ENCODE measurements around the gene BRI3BP. TPM values are rescaled to one million over a fixed set of nuclear protein-coding genes. Genes with fewer than 3 reads are reported as not detected.
"Not testable (repeated sequence)": the region's sequence is repeated elsewhere in the genome, so short reads cannot be mapped to it uniquely, and the experiment has no call there.

The BRI3BP gene
- total RNA-seq, 4 donors from 2014 or later: 6.7 to 19.2 (median 12.1) TPM

DNA sequence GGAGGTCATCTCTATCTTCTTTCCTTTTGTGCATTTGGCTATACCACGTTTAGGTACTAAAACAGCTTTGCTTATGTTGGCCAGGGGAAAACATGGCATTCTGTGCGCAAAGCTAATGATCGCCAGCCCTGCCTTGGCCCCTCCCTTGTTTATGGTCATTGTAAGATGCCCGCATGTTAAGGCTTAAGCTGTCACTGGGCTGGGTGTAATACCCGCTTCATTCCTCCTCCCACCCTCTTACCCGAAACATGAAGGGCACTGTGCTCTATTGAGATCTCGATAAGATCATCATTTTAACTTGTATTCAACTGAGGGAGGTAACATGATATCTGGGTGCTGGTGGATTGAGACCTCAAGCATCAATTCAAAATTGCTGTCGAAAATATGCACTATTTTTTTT, 34.7 kb downstream of the BRI3BP start:
- TF ChIP-seq CTCF (IDR thresholded peaks at IDR 0.05): no peak
- TF ChIP-seq POLR2A (IDR thresholded peaks at IDR 0.05): no peak
- H3K4me3 ChIP-seq (ENCODE audit: low read depth, poor library complexity, severe bottlenecking): no peak overlapping the region
- 91 to 94% methylated on average over 8 of the region's 8 CpGs for WGBS, 2 donors
- intact Hi-C loops (cut with DNase I; ENCODE audit: low total_unique reads): no loop called here
- DNase-seq (ENCODE audit: low spot score in 2 of 2): no peak

DNA sequence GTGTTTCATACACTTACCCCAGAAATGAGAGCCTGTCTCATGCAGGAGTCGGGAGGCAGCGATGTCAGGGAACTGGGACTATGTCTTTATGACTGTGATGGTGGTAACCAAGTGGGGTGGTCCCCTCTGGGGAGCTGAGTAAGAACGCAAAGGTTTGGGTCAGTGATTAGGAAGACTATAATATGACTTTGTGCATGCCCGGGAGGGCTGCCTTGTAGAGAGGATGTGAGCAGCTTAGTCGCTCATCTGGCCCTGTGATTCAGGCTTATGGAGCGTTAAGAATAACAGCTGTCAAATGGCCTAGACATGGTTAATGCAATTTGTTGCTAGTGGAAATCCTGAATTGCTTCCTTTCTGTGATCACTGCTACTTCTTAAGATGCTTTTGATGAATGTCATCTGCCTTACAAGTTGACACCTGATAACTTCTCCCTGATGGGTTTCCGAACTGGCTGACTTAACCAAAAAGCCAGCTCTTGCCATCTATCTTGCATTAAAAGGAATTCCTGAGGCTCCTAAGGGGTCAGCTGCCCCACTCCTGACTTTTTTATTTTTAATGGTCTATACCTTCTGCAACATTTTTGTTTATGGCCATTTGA, 36.4 kb downstream of the BRI3BP start:
- TF ChIP-seq CTCF (IDR thresholded peaks at IDR 0.05) (no peak), POLR2A (IDR thresholded peaks at IDR 0.05) (no peak)
- no peak overlapping the region for H3K4me3 ChIP-seq (ENCODE audit: low read depth, poor library complexity, severe bottlenecking)
- intact Hi-C loops (cut with DNase I; ENCODE audit: low total_unique reads): no loop called here
- 89 to 90% methylated on average over 7 of the region's 7 CpGs for WGBS, 2 donors
- DNase-seq (ENCODE audit: low spot score in 2 of 2): no peak

DNA sequence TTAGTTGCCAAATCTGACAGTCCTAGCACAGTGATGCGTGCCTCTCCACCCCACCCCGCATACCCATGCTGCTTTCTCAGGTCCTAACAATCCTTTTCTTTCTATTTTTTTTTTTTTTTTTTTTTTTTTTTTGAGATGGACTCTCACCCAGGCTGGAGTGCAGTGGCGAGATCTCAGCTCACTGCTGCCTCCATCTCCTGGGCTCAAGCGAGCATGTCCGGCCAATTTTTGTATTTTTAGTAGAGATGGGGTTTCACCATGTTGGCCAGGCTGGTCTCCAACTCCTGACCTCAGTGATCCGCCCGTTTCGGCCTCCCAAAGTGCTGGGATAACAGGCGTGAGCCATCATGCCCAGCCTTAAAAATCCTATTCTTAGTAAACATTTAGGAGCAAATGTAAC, 38.0 kb downstream of the BRI3BP start:
- 73 to 84% methylated on average over 9 of the region's 9 CpGs for WGBS, 2 donors
- intact Hi-C loops (cut with DNase I; ENCODE audit: low total_unique reads): not testable (repeated sequence)

GRCh38 chr12:125032466-125033152, 39.2 kb downstream of the BRI3BP start:
- WGBS, 2 donors: 87 to 92% methylated on average over 19 of the region's 19 CpGs
- TF ChIP-seq POLR2A (IDR thresholded peaks at IDR 0.05): no peak
- no peak for TF ChIP-seq CTCF (IDR thresholded peaks at IDR 0.05)
- intact Hi-C loops (cut with DNase I; ENCODE audit: low total_unique reads): no loop called here
- H3K4me3 ChIP-seq (ENCODE audit: low read depth, poor library complexity, severe bottlenecking): no peak overlapping the region
- no peak for DNase-seq (ENCODE audit: low spot score in 2 of 2)

More for the DNA sequence above, 38.0 kb downstream of the BRI3BP start:
- DNase-seq (ENCODE audit: low spot score in 2 of 2); H3K4me3 ChIP-seq (ENCODE audit: low read depth, poor library complexity, severe bottlenecking): not testable (repeated sequence)

- intact Hi-C loops (cut with DNase I; ENCODE audit: low total_unique reads): no loop called here
Observed at GRCh38 chr12:125033288-125033687, 39.8 kb downstream of the BRI3BP start.

DNA sequence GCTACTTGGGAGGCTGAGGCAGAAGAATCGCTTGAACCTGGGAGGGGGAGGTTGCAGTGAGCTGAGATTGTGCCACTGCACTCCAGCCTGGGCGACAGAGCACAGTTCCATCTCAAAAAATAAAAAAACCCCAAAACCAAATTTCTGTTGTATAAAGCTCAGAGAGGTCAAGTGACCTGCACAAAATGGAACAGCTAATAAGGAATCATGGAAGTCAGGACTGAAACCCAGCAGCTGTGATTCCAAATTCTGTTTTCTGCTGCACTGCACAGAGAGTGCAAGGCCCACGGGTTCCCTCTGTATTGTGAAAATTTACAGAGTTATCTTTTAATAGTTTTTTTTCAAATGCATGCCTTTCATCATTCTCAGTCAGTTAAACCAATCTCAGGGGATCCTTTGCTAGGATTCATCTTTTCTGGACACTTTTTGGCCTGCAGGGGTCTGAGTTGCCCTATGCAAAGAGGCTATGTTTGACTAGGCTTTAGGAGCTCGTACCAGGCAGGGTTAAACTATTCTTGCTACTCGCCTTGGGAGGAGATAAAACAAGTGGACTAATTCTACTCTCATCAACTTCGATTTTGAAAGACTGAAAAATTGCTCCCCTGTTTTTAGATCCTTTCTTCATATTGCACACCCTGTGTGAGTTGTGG, 45.7 kb downstream of the BRI3BP start:
- no peak for DNase-seq (ENCODE audit: low spot score in 2 of 2)
- no peak for TF ChIP-seq CTCF (IDR thresholded peaks at IDR 0.05)
- no peak for TF ChIP-seq POLR2A (IDR thresholded peaks at IDR 0.05)
- intact Hi-C loops (cut with DNase I; ENCODE audit: low total_unique reads): no loop called here
- 68 to 75% methylated on average over 6 of the region's 6 CpGs for WGBS, 2 donors
- H3K4me3 ChIP-seq (ENCODE audit: low read depth, poor library complexity, severe bottlenecking): no peak overlapping the region

More at GRCh38 chr12:125033288-125033687, 39.8 kb downstream of the BRI3BP start:
- no peak for TF ChIP-seq POLR2A (IDR thresholded peaks at IDR 0.05)
- WGBS, 2 donors: 92 to 94% methylated on average over 9 of the region's 9 CpGs
- no peak for DNase-seq (ENCODE audit: low spot score in 2 of 2)
- H3K4me3 ChIP-seq (ENCODE audit: low read depth, poor library complexity, severe bottlenecking): no peak overlapping the region

Measured in lower leg skin (tissue), 4 donors.